BJ (cell line): ENCODE measurements around the gene KDSR. TPM values are rescaled to one million over a fixed set of nuclear protein-coding genes. Genes with fewer than 3 reads are reported as not detected.

Source experiments
- CTCF ChIA-PET: fragments of 350-600 bp; formaldehyde crosslinking; extraction: SDS; loops from one replicate; lab custom pipeline; 2021; ENCODE audit warnings: antibody characterized with exemption, inconsistent platforms; lab: Yijun Ruan, JAX
- POLR2A ChIA-PET: fragments of 300-600 bp; sonication (Branson Sonifier 250); formaldehyde crosslinking; extraction: SDS; loops from one replicate; lab custom pipeline; 2021; ENCODE audit warnings: antibody characterized with exemption; lab: Charles Lee
- DNase-seq: peaks from one replicate; pipeline ENCODE4 v3.0.0-alpha.2; 2011; ENCODE audit warnings: low read depth
- H3K27me3 ChIP-seq: 2 replicates; pipeline ENCODE4 v1.6.0; 2011; ENCODE audit warnings: low read length; ENCODE audit not compliant: control insufficient read depth, insufficient read depth
- H3K36me3 ChIP-seq: 2 replicates; pipeline ENCODE4 v1.5.1; 2011; ENCODE audit warnings: low read length; ENCODE audit not compliant: control insufficient read depth, insufficient read depth
- H3K4me3 ChIP-seq: 2 replicates; pipeline ENCODE4 v1.5.1; 2011; ENCODE audit warnings: low read depth, mild to moderate bottlenecking, control low read depth, low read length
- CTCF ChIP-seq: IDR thresholded peaks from 2 replicates; pipeline ENCODE4 v1.5.1; 2011; ENCODE audit warnings: low read depth, mild to moderate bottlenecking, control low read depth, inconsistent platforms, low read length, moderate library complexity; ENCODE audit not compliant: insufficient read depth
- polyA plus RNA-seq: library from polyadenylated mRNA; depleted of rRNA; stranded (reverse); fragments of >200 nt; gene quantifications from 2 replicates; pipeline ENCODE4 v1.2.3, GENCODE V29; 2011

KDSR gene
- polyA plus RNA-seq, 1 experiment: 29.1 TPM

GRCh38 chr18:63378919-63379638 is 12.1 kb upstream of the KDSR start:
- TF ChIP-seq CTCF: no peak
- CTCF ChIA-PET: no interaction called here
- POLR2A ChIA-PET: no interaction called here
- no peak for DNase-seq
- Histone ChIP-seq H3K36me3 (peaks cover 4% of the 10 kb centered on the region; the same call in 1 of the 2 replicates), H3K4me3 (no peak overlapping the region), H3K27me3 (no peaks in the 10 kb centered on the region)

- H3K27me3 ChIP-seq: no peaks in the 10 kb centered on the region
Measured at GRCh38 chr18:63377275-63377980, 10.4 kb upstream of the KDSR start.

GRCh38 chr18:63376538-63376937 is 9.5 kb upstream of the KDSR start:
- no peak for TF ChIP-seq CTCF
- Histone ChIP-seq H3K27me3 (no peaks in the 10 kb centered on the region), H3K4me3 (no peak overlapping the region), H3K36me3 (no peaks in the 10 kb centered on the region)
- no peak for DNase-seq
- CTCF ChIA-PET: no interaction called here
- POLR2A ChIA-PET: no interaction called here

More at GRCh38 chr18:63377275-63377980, 10.4 kb upstream of the KDSR start:
- POLR2A ChIA-PET: no interaction called here
- no peak for DNase-seq
- no peak overlapping the region for H3K4me3 ChIP-seq
- CTCF ChIA-PET: interaction anchor here (0.6 kb wide), 1 partner anchor 51 kb away, joined by 3 read pairs; no protein-coding TSS in a partner anchor
- no peaks in the 10 kb centered on the region for H3K36me3 ChIP-seq
- TF ChIP-seq CTCF: no peak

- TF ChIP-seq CTCF: no peak
- no peak overlapping the region for H3K4me3 ChIP-seq
- CTCF ChIA-PET: no interaction called here
- DNase-seq: no peak
- H3K36me3 ChIP-seq: no peaks in the 10 kb centered on the region
- POLR2A ChIA-PET: no interaction called here
- H3K27me3 ChIP-seq: no peaks in the 10 kb centered on the region
Measured at GRCh38 chr18:63374540-63374939, 7.5 kb upstream of the KDSR start.

GRCh38 chr18:63373161-63373560 is 6.2 kb upstream of the KDSR start:
- Histone ChIP-seq H3K4me3 (no peak overlapping the region), H3K27me3 (no peaks in the 10 kb centered on the region), H3K36me3 (no peaks in the 10 kb centered on the region)
- TF ChIP-seq CTCF: no peak
- no peak for DNase-seq
- ChIA-PET CTCF (no interaction called here), POLR2A (no interaction called here)
